Parathyroid adenoma (tissue), 2 donors: ENCODE measurements around the gene OR9I1.

Experiments
- H2AFZ ChIP-seq: fragments of 300-600 bp; sonication (generic); one replicate; pipeline ENCODE4 v1.7.0; 2017; ENCODE audit warnings: antibody characterized with exemption, mild to moderate bottlenecking
- H3K27ac ChIP-seq: fragments of 300-600 bp; sonication (generic); one replicate; pipeline ENCODE4 v1.7.0; 2017
- H3K27me3 ChIP-seq: fragments of 300-600 bp; sonication (generic); one replicate; pipeline ENCODE4 v1.7.0; 2017; ENCODE audit warnings: low read length; ENCODE audit not compliant: control insufficient read depth, insufficient read depth
- H3K36me3 ChIP-seq: fragments of 300-600 bp; sonication (generic); one replicate; pipeline ENCODE4 v1.7.0; 2017; ENCODE audit warnings: low read length; ENCODE audit not compliant: control insufficient read depth, insufficient read depth
- H3K4me1 ChIP-seq: fragments of 300-600 bp; sonication (generic); one replicate; pipeline ENCODE4 v1.7.0; 2017; ENCODE audit warnings: control low read depth
- H3K4me2 ChIP-seq: fragments of 300-600 bp; sonication (generic); one replicate; pipeline ENCODE4 v1.7.0; 2017; ENCODE audit warnings: low read length
- H3K4me3 ChIP-seq: fragments of 300-600 bp; sonication (generic); one replicate; pipeline ENCODE4 v1.7.0; 2017; ENCODE audit warnings: low read depth, low read length
- H3K79me2 ChIP-seq: fragments of 300-600 bp; sonication (generic); one replicate; pipeline ENCODE4 v1.7.0; 2017; ENCODE audit warnings: control low read depth
- H3K9ac ChIP-seq: fragments of 300-600 bp; sonication (generic); one replicate; pipeline ENCODE4 v1.7.0; 2017; ENCODE audit warnings: mild to moderate bottlenecking
- H3K9me3 ChIP-seq: fragments of 300-600 bp; sonication (generic); one replicate; pipeline ENCODE4 v1.7.0; 2017; ENCODE audit warnings: low read length; ENCODE audit not compliant: control insufficient read depth
- TF ChIP-seq, protein P1 (sequence below): fragments of 300-600 bp; sonication (generic); IDR thresholded peaks from one replicate; pipeline ENCODE4 v1.7.0; 2017; ENCODE audit warnings: antibody characterized with exemption, mild to moderate bottlenecking
- donor health status: primary hyperparathyroidism.

Gene OR9I1

DNA sequence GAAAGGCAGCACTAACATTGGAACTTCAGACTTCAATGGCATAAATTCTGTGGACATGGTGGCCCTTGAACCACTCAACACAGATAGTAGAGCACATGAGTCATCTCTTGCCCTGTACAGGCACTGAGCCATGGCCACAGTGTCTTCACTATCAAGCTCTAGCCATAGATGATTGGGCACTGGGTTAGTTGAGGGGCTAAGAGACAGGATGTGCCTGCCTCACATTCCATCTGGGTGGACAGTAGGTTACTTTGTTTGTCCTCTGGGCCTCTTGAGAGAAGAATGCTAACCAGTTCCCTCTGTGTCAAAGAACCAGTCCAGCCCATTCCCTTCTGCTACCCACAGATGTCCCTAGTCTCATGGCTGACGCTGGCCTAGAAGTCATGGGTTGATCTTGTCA lies 54.7 kb downstream of the OR9I1 start:
- TF ChIP-seq, protein P1, sequence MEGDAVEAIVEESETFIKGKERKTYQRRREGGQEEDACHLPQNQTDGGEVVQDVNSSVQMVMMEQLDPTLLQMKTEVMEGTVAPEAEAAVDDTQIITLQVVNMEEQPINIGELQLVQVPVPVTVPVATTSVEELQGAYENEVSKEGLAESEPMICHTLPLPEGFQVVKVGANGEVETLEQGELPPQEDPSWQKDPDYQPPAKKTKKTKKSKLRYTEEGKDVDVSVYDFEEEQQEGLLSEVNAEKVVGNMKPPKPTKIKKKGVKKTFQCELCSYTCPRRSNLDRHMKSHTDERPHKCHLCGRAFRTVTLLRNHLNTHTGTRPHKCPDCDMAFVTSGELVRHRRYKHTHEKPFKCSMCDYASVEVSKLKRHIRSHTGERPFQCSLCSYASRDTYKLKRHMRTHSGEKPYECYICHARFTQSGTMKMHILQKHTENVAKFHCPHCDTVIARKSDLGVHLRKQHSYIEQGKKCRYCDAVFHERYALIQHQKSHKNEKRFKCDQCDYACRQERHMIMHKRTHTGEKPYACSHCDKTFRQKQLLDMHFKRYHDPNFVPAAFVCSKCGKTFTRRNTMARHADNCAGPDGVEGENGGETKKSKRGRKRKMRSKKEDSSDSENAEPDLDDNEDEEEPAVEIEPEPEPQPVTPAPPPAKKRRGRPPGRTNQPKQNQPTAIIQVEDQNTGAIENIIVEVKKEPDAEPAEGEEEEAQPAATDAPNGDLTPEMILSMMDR, result no peak
- Histone ChIP-seq H3K4me2 (no peak overlapping the region), H3K4me3 (no peak overlapping the region), H3K4me1 (no peaks in the 10 kb centered on the region), H2AFZ (no peak overlapping the region), H3K27me3 (no peaks in the 10 kb centered on the region), H3K9ac (no peak overlapping the region), H3K9me3 (no peaks in the 10 kb centered on the region), H3K27ac (no peak overlapping the region), H3K79me2 (no peaks in the 10 kb centered on the region), H3K36me3 (no peaks in the 10 kb centered on the region)

DNA sequence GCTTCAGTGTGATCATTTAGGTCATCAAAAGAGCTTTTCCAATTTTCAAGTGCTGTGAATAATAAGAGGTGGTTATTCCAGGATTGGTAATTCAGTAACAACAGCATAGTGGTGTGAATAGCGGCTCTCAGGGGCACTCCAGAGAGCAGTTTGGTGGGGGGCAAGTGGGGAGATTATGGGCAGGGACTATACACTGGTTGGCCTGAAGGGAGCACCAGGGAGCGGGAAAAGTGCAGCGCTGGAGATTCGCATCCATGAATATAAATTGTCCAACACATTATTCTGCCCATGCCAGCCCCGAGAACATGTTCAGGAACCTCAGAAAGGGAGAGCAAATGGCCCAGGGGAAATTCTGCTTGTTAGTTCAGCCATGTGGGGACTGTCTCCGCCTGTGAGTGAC lies 56.7 kb downstream of the OR9I1 start:
- Histone ChIP-seq H3K27ac (no peak overlapping the region), H3K9me3 (no peaks in the 10 kb centered on the region), H2AFZ (no peak overlapping the region), H3K36me3 (no peaks in the 10 kb centered on the region), H3K9ac (no peak overlapping the region), H3K27me3 (no peaks in the 10 kb centered on the region), H3K79me2 (no peaks in the 10 kb centered on the region), H3K4me2 (no peak overlapping the region), H3K4me3 (no peak overlapping the region), H3K4me1 (no peaks in the 10 kb centered on the region)
- TF ChIP-seq, protein P1, result no peak

DNA sequence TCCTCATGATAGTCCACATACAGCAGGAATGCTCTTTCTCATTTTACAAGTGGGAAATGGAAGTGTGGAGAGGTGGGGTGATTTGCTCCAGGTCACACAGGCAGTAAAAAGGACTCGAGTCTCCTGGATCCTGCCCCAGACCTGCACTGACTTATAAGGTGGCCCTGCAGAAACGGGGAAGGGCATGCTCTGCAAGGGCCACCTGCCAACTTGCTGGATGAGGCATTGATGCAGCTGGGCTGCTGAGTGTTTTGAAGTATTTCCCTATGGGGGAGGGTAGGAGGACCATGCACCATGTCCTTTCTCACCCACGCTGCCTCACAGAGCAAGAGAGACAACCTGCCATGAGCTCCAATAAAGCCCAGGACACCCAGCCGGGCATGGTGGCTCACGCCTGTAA lies 57.6 kb downstream of the OR9I1 start:
- H3K79me2 ChIP-seq, result no peaks in the 10 kb centered on the region
- no peak overlapping the region for H3K9ac ChIP-seq
- H2AFZ ChIP-seq, result no peak overlapping the region
- H3K27ac ChIP-seq, result no peak overlapping the region
- no peaks in the 10 kb centered on the region for H3K27me3 ChIP-seq
- H3K36me3 ChIP-seq, result no peaks in the 10 kb centered on the region
- H3K9me3 ChIP-seq, result no peaks in the 10 kb centered on the region
- TF ChIP-seq, protein P1, result no peak
- H3K4me3 ChIP-seq, result no peak overlapping the region
- no peak overlapping the region for H3K4me2 ChIP-seq
- H3K4me1 ChIP-seq, result no peaks in the 10 kb centered on the region
